GM20000 (cell line): ENCODE measurements around the gene OR51B6.

Experiments used
- DNase-seq: peaks from one replicate; pipeline ENCODE4 v3.0.0; 2012; ENCODE audit warnings: low spot score
- TF ChIP-seq, protein P1 (sequence below): IDR thresholded peaks from 2 replicates; pipeline ENCODE4 v1.5.1; 2012; ENCODE audit warnings: mild to moderate bottlenecking, control low read depth; ENCODE audit errors: extremely low read depth, missing control alignments

Gene OR51B6

DNA sequence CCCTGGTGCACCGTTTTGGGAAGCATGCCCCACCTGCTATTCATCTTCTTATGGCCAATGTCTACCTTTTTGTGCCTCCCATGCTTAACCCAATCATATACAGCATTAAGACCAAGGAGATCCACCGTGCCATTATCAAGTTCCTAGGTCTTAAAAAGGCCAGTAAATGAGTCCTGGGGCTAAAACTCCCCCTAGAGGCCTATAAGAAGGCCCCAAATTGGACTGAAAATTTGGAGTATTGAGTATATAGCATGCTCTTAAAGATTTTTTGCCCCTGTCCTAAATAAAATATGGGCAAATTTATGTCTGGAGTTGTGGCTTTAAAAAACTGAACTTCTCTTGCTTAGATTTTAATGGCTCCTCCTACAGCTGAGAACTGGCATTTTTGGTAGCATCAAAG is 38.9 kb downstream of the OR51B6 start:
- no peak for DNase-seq
- TF ChIP-seq, protein P1, sequence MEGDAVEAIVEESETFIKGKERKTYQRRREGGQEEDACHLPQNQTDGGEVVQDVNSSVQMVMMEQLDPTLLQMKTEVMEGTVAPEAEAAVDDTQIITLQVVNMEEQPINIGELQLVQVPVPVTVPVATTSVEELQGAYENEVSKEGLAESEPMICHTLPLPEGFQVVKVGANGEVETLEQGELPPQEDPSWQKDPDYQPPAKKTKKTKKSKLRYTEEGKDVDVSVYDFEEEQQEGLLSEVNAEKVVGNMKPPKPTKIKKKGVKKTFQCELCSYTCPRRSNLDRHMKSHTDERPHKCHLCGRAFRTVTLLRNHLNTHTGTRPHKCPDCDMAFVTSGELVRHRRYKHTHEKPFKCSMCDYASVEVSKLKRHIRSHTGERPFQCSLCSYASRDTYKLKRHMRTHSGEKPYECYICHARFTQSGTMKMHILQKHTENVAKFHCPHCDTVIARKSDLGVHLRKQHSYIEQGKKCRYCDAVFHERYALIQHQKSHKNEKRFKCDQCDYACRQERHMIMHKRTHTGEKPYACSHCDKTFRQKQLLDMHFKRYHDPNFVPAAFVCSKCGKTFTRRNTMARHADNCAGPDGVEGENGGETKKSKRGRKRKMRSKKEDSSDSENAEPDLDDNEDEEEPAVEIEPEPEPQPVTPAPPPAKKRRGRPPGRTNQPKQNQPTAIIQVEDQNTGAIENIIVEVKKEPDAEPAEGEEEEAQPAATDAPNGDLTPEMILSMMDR: no peak

DNA sequence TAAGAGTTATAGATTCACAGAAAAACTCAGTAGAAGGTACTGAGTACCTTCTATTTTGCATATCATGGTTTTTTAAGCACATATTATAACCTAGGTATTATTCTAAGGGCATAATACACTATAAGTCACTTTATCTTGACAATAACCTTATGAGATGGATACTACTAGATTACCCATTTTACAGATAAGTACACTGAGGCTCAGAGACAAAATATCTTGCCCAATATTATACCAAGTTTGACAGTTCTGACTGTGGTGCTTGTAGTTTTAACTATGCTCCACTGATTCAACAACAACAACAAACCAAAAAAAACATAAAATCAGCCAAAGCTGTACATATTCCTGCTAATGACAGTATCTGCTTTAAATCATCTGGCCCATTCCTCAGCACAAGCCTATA is 42.8 kb downstream of the OR51B6 start:
- DNase-seq: no peak

DNA sequence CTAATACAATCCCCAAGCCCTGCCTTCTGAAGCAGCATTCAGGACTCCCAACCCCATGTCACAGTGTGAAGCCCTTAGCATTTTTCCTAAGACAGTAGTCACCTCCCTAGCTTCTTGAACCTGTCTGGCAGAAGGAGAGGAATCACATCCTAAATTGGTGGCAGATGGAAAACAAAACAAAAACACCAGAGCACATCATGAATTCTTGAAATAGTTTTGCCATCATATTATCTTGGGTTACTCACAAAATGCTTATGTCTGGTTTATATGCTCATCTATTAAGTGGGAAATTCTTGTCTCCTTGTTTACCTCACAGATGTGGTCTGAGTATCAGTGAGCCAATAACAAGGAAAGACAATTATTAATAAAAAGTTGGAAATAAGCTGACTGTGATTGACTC is 47.6 kb downstream of the OR51B6 start:
- no peak for DNase-seq
- TF ChIP-seq, protein P1: no peak

More for the DNA sequence above, 42.8 kb downstream of the OR51B6 start:
- TF ChIP-seq, protein P1: no peak
